MM.1S (cell line): ENCODE data around the gene ANKRD61.

ENCODE experiments used
- CTCF ChIP-seq: fragments of 300-600 bp; sonication (generic); IDR thresholded peaks from 2 replicates; pipeline ENCODE4 v1.5.1; 2016; ENCODE audit warnings: antibody characterized with exemption, low read length, mixed read lengths
- EZH2 ChIP-seq: fragments of 300-600 bp; sonication (generic); optimal IDR thresholded peaks from 2 replicates; pipeline ENCODE3; 2017; ENCODE audit warnings: low read depth, mild to moderate bottlenecking, antibody characterized with exemption, low read length, mixed read lengths
- EZH2phosphoT487 ChIP-seq: fragments of 300-600 bp; sonication (generic); IDR thresholded peaks from 2 replicates; pipeline ENCODE4 v1.6.1; 2018; ENCODE audit warnings: antibody characterized with exemption, low read length

- no peak for TF ChIP-seq CTCF
- no peak for TF ChIP-seq EZH2
- TF ChIP-seq EZH2phosphoT487 = no peak
Observed at GRCh38 chr7:6049780-6050179, 18.6 kb downstream of the ANKRD61 start.
